Fibroblast of lung (primary cell): ENCODE data around the gene AHCYL2. TPM values are rescaled to one million over a fixed set of nuclear protein-coding genes. Genes with fewer than 3 reads are reported as not detected.

Experiments used
- DNase-seq, 2 donors: peaks; one replicate each; pipeline versions ENCODE4 v3.0.0 to v3.0.0-alpha.2; 2010; ENCODE audit warnings: low read depth in 2 of 2
- H2AFZ ChIP-seq: 2 replicates; pipeline ENCODE4 v1.5.1; 2012; ENCODE audit warnings: low read length, control low read depth, inconsistent platforms
- H3K27ac ChIP-seq: 2 replicates; pipeline ENCODE4 v1.5.1; 2011; ENCODE audit warnings: low read length, control low read depth; ENCODE audit not compliant: insufficient read depth
- H3K27me3 ChIP-seq: 2 replicates; pipeline ENCODE4 v1.5.1; 2011; ENCODE audit warnings: mild to moderate bottlenecking, low read length; ENCODE audit not compliant: control insufficient read depth, insufficient read depth
- H3K36me3 ChIP-seq: 2 replicates; pipeline ENCODE4 v1.5.1; 2011; ENCODE audit warnings: low read length; ENCODE audit not compliant: control insufficient read depth, insufficient read depth
- H3K4me1 ChIP-seq: 2 replicates; pipeline ENCODE4 v1.5.1; 2011; ENCODE audit warnings: low read length; ENCODE audit not compliant: control insufficient read depth, insufficient read depth; ENCODE audit errors: extremely low read depth
- H3K4me2 ChIP-seq: 2 replicates; pipeline ENCODE4 v1.5.1; 2011; ENCODE audit warnings: low read length, control low read depth; ENCODE audit not compliant: insufficient read depth; ENCODE audit errors: extremely low read depth
- H3K4me3 ChIP-seq, 4 experiments: fragments of 200-600 bp in 1 of 4; sonication (generic) in 1 of 4; replicated peaks in 1 of 4; 2 replicates each; pipeline ENCODE4 v1.5.1; 2011 to 2016; ENCODE audit warnings: low read length in 4 of 4, low read depth in 3 of 4, mild to moderate bottlenecking in 3 of 4, control low read depth in 2 of 4, inconsistent platforms in 1 of 4, mixed read lengths in 1 of 4; ENCODE audit not compliant: insufficient read depth in 1 of 4; ENCODE audit errors: control extremely low read depth in 1 of 4
- H3K79me2 ChIP-seq: 2 replicates; pipeline ENCODE4 v1.5.1; 2012; ENCODE audit warnings: mild to moderate bottlenecking, low read length, inconsistent platforms; ENCODE audit not compliant: control insufficient read depth, insufficient read depth
- H3K9ac ChIP-seq: 2 replicates; pipeline ENCODE4 v1.5.1; 2011; ENCODE audit warnings: mild to moderate bottlenecking, low read length, control low read depth; ENCODE audit not compliant: insufficient read depth
- H3K9me3 ChIP-seq: 2 replicates; pipeline ENCODE4 v1.5.1; 2012; ENCODE audit warnings: low read depth, low read length; ENCODE audit not compliant: control insufficient read depth, insufficient read depth
- H4K20me1 ChIP-seq: 2 replicates; pipeline ENCODE4 v1.5.1; 2011; ENCODE audit warnings: low read length; ENCODE audit not compliant: control insufficient read depth, insufficient read depth; ENCODE audit errors: extremely low read depth
- EZH2 ChIP-seq: IDR thresholded peaks from 2 replicates; pipeline ENCODE4 v1.5.1; 2012; ENCODE audit warnings: low read length, control low read depth, mild to moderate bottlenecking; ENCODE audit errors: missing control alignments
- polyA plus RNA-seq, 2 donors: library from polyadenylated mRNA; depleted of rRNA in 1 of 2; stranded (reverse) in 1 of 2; unstranded in 1 of 2; fragments of >200 nt; gene quantifications; 2 replicates each; pipeline ENCODE4 v1.2.1, GENCODE V29; 2011 to 2012; ENCODE audit warnings: missing spikeins in 1 of 2
- total RNA-seq: library from RNA; depleted of rRNA; stranded (reverse); fragments of >200 nt; gene quantifications from 2 replicates; pipeline ENCODE4 v1.2.1, GENCODE V29; 2014
- TF ChIP-seq, protein P1 (sequence below), 2 donors: IDR thresholded peaks in 1 of 2; conservative IDR thresholded peaks in 1 of 2; 1 replicate in 1 of 2; 2 replicates in 1 of 2; pipeline ENCODE4 v1.5.1; 2011 to 2012; ENCODE audit warnings: low read length in 2 of 2, control low read depth in 1 of 2, inconsistent platforms in 1 of 2, low read depth in 1 of 2, mild to moderate bottlenecking in 1 of 2

AHCYL2 gene
- total and polyA plus RNA-seq, 2 donors (not counting 1 experiment from before 2014, with no cell fraction given), result 8.7 to 11.9 TPM

DNA sequence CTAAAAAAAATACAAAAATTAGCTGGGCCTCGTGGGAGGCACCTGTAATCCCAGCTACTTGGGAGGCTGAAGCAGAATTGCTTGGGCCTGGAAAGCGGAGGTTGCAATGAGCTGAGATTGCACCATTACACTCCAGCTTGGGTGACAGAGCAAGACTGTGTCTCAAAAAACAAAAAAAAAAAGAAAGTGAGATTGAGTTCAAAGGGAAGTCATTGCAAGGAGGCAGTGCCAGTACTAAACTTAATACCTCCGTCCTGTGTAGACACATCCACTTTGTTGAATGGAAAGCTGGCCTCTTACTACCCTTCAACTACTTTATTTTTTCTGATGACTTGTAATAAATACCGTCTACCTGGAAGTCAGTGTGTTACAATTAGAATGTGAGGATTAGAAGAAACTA is 31.0 kb downstream of the AHCYL2 start:
- H3K9me3 ChIP-seq, result no peaks in the 10 kb centered on the region
- H3K27me3 ChIP-seq, result no peaks in the 10 kb centered on the region
- H3K79me2 ChIP-seq, result no peaks in the 10 kb centered on the region
- no peak overlapping the region for H3K4me2 ChIP-seq
- H4K20me1 ChIP-seq, result no peaks in the 10 kb centered on the region
- no peaks in the 10 kb centered on the region for H3K4me1 ChIP-seq
- no peak overlapping the region for H3K27ac ChIP-seq
- TF ChIP-seq, protein P1, sequence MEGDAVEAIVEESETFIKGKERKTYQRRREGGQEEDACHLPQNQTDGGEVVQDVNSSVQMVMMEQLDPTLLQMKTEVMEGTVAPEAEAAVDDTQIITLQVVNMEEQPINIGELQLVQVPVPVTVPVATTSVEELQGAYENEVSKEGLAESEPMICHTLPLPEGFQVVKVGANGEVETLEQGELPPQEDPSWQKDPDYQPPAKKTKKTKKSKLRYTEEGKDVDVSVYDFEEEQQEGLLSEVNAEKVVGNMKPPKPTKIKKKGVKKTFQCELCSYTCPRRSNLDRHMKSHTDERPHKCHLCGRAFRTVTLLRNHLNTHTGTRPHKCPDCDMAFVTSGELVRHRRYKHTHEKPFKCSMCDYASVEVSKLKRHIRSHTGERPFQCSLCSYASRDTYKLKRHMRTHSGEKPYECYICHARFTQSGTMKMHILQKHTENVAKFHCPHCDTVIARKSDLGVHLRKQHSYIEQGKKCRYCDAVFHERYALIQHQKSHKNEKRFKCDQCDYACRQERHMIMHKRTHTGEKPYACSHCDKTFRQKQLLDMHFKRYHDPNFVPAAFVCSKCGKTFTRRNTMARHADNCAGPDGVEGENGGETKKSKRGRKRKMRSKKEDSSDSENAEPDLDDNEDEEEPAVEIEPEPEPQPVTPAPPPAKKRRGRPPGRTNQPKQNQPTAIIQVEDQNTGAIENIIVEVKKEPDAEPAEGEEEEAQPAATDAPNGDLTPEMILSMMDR (conservative IDR thresholded peaks at IDR 0.05 in 1 of 2, IDR thresholded peaks at IDR 0.05 in 1 of 2; ENCODE audit: low read depth in 1 of 2, low read length in 2 of 2), result no peak
- no peak for TF ChIP-seq EZH2
- H3K36me3 ChIP-seq, result no peaks in the 10 kb centered on the region
- no peak for DNase-seq
- no peak overlapping the region for H3K4me3 ChIP-seq
- H3K9ac ChIP-seq, result no peak overlapping the region
- no peak overlapping the region for H2AFZ ChIP-seq

GRCh38 chr7:129256221-129256620 is 31.4 kb downstream of the AHCYL2 start:
- H3K79me2 ChIP-seq, result no peaks in the 10 kb centered on the region
- H3K27ac ChIP-seq, result no peak overlapping the region
- H3K36me3 ChIP-seq, result no peaks in the 10 kb centered on the region
- TF ChIP-seq, protein P1 (conservative IDR thresholded peaks at IDR 0.05 in 1 of 2, IDR thresholded peaks at IDR 0.05 in 1 of 2; ENCODE audit: low read depth in 1 of 2, low read length in 2 of 2), result no peak
- TF ChIP-seq EZH2, result no peak
- no peak for DNase-seq
- H3K4me1 ChIP-seq, result no peaks in the 10 kb centered on the region
- no peak overlapping the region for H2AFZ ChIP-seq
- no peaks in the 10 kb centered on the region for H3K9me3 ChIP-seq
- no peaks in the 10 kb centered on the region for H4K20me1 ChIP-seq
- H3K4me2 ChIP-seq, result no peak overlapping the region
- H3K9ac ChIP-seq, result no peak overlapping the region
- no peaks in the 10 kb centered on the region for H3K27me3 ChIP-seq
- no peak overlapping the region for H3K4me3 ChIP-seq

- DNase-seq, result no peak
- TF ChIP-seq, protein P1 (conservative IDR thresholded peaks at IDR 0.05 in 1 of 2, IDR thresholded peaks at IDR 0.05 in 1 of 2; ENCODE audit: low read depth in 1 of 2, low read length in 2 of 2), result no peak
- TF ChIP-seq EZH2, result no peak
- H3K36me3 ChIP-seq, result no peaks in the 10 kb centered on the region
- no peaks in the 10 kb centered on the region for H3K9me3 ChIP-seq
- H3K79me2 ChIP-seq, result no peaks in the 10 kb centered on the region
- H4K20me1 ChIP-seq, result no peaks in the 10 kb centered on the region
- no peak overlapping the region for H3K27ac ChIP-seq
- H3K27me3 ChIP-seq, result no peaks in the 10 kb centered on the region
- H3K4me3 ChIP-seq, result no peak overlapping the region
- no peak overlapping the region for H3K4me2 ChIP-seq
- no peak overlapping the region for H2AFZ ChIP-seq
- no peak overlapping the region for H3K9ac ChIP-seq
- H3K4me1 ChIP-seq, result no peaks in the 10 kb centered on the region
These were observed 32.3 kb downstream of the AHCYL2 start for GRCh38 chr7:129257168-129257567.
